ENCODE data around the gene CEP131.

- TF ChIP-seq POLR2AphosphoS5 (IDR thresholded peaks at IDR 0.05): no peak
- TF ChIP-seq EP300 (IDR thresholded peaks at IDR 0.05): no peak
- TF ChIP-seq, protein P1, sequence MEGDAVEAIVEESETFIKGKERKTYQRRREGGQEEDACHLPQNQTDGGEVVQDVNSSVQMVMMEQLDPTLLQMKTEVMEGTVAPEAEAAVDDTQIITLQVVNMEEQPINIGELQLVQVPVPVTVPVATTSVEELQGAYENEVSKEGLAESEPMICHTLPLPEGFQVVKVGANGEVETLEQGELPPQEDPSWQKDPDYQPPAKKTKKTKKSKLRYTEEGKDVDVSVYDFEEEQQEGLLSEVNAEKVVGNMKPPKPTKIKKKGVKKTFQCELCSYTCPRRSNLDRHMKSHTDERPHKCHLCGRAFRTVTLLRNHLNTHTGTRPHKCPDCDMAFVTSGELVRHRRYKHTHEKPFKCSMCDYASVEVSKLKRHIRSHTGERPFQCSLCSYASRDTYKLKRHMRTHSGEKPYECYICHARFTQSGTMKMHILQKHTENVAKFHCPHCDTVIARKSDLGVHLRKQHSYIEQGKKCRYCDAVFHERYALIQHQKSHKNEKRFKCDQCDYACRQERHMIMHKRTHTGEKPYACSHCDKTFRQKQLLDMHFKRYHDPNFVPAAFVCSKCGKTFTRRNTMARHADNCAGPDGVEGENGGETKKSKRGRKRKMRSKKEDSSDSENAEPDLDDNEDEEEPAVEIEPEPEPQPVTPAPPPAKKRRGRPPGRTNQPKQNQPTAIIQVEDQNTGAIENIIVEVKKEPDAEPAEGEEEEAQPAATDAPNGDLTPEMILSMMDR (IDR thresholded peaks at IDR 0.05): no peak
Observed at GRCh38 chr17:81191116-81191515, 31.6 kb downstream of the CEP131 start.
